ENCODE results near the gene DMBT1.

DMBT1 gene

DNA sequence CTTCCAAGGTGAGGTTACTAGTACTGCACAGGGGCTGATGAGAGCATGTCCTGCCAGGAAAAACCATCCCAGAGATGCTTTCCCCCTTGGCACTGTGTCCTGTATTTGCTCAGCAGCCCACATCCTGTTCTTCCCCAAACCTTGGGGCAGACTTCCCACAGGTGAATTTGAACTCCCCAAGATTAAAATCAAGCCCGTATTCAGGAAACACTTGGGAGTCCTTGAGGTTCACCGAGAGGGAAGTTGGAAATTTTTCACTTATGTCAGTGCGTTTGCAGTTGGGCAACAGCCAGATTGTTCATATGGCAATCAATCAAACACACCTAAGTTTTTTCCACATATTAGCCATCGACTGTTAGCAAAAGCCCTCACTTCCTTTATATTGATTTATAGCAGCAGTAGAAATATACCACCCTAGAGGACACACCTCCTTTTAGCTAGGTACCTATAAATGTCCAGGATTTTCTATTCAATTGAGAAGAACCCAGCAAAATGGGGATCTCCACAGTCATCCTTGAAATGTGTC, at the start of gene DMBT1:
TSS of gene DMBT1 (plus strand) at position 476 of the 526 bp plus-strand sequence. CDS start at position 493, 17 bp downstream.
- CTCF ChIA-PET: interaction anchor here (0.6 kb wide), 1 partner anchor 321 kb away, joined by 3 read pairs; no protein-coding TSS in a partner anchor
- POLR2A ChIA-PET: no interaction called here
- DNase-seq (ENCODE audit: extremely low spot score): no peak
- no peak for TF ChIP-seq LEF1 (IDR thresholded peaks at IDR 0.05; ENCODE audit: borderline replicate concordance)
- no peak for TF ChIP-seq CTBP1 (IDR thresholded peaks at IDR 0.05; ENCODE audit: borderline replicate concordance)
- TF ChIP-seq FOXK2 (IDR thresholded peaks at IDR 0.05): no peak
- no peak for TF ChIP-seq FOXA1 (IDR thresholded peaks at IDR 0.05)
- no peak for TF ChIP-seq SP1 (IDR thresholded peaks at IDR 0.05)
- no peak for TF ChIP-seq BHLHE40 (IDR thresholded peaks at IDR 0.05; ENCODE audit: borderline replicate concordance)
- TF ChIP-seq L3MBTL2 (conservative IDR thresholded peaks at IDR 0.05): no peak
- TF ChIP-seq NFRKB (IDR thresholded peaks at IDR 0.05): no peak
- TF ChIP-seq, protein P1, sequence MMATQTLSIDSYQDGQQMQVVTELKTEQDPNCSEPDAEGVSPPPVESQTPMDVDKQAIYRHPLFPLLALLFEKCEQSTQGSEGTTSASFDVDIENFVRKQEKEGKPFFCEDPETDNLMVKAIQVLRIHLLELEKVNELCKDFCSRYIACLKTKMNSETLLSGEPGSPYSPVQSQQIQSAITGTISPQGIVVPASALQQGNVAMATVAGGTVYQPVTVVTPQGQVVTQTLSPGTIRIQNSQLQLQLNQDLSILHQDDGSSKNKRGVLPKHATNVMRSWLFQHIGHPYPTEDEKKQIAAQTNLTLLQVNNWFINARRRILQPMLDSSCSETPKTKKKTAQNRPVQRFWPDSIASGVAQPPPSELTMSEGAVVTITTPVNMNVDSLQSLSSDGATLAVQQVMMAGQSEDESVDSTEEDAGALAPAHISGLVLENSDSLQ (IDR thresholded peaks at IDR 0.05): no peak
- TF ChIP-seq ELF4 (IDR thresholded peaks at IDR 0.05): no peak
- TF ChIP-seq FOXM1 (IDR thresholded peaks at IDR 0.05; ENCODE audit: borderline replicate concordance): no peak
- TF ChIP-seq ZNF384 (IDR thresholded peaks at IDR 0.05): no peak
- no peak for TF ChIP-seq ARNT (IDR thresholded peaks at IDR 0.05)
- no peak for TF ChIP-seq SUZ12 (IDR thresholded peaks at IDR 0.05)
- TF ChIP-seq TARDBP (IDR thresholded peaks at IDR 0.05): no peak

DNA sequence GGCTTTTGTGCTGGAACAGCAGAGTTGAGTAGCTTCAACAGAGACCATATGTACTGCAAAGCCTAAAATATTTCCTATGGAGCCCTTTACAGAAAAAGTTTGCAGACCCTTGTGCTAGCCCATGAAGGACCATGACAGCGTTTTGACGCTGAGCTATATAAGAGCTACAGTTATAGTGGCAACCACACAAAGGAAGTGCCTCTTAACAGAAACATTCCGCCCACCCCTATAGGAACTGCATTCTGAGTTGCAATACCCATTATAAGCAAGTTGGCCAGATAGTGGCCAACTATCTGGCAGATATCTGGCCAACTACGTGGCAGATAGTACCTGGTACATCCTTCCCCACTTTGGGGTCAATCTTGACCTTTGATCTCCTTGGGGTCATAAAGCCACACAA, 47.5 kb upstream of the DMBT1 start:
- ChIA-PET CTCF (no interaction called here), POLR2A (no interaction called here)
- DNase-seq (ENCODE audit: extremely low spot score): no peak
- TF ChIP-seq FOXK2 (IDR thresholded peaks at IDR 0.05) (no peak), LEF1 (IDR thresholded peaks at IDR 0.05; ENCODE audit: borderline replicate concordance) (no peak), ELF4 (IDR thresholded peaks at IDR 0.05) (no peak), BHLHE40 (IDR thresholded peaks at IDR 0.05; ENCODE audit: borderline replicate concordance) (no peak), L3MBTL2 (conservative IDR thresholded peaks at IDR 0.05) (no peak), ARNT (IDR thresholded peaks at IDR 0.05) (no peak), TARDBP (IDR thresholded peaks at IDR 0.05) (no peak), HDGF (IDR thresholded peaks at IDR 0.05; ENCODE audit: borderline replicate concordance) (no peak)
- TF ChIP-seq, protein P1 (IDR thresholded peaks at IDR 0.05): no peak

DNA sequence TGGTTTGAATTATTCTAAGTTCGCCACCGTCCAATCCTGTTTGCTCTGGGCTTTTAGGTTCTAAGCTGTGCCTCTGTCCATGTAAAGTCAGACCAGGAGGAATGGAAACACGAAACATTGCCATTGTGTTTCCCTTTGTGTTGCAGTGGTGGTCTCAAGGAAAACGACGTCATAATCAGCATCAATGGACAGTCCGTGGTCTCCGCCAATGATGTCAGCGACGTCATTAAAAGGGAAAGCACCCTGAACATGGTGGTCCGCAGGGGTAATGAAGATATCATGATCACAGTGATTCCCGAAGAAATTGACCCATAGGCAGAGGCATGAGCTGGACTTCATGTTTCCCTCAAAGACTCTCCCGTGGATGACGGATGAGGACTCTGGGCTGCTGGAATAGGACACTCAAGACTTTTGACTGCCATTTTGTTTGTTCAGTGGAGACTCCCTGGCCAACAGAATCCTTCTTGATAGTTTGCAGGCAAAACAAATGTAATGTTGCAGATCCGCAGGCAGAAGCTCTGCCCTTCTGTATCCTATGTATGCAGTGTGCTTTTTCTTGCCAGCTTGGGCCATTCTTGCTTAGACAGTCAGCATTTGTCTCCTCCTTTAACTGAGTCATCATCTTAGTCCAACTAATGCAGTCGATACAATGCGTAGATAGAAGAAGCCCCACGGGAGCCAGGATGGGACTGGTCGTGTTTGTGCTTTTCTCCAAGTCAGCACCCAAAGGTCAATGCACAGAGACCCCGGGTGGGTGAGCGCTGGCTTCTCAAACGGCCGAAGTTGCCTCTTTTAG, 46.3 kb upstream of the DMBT1 start:
- ChIA-PET POLR2A (no interaction called here), CTCF (no interaction called here)
- DNase-seq (ENCODE audit: extremely low spot score): no peak
- TF ChIP-seq SUZ12 (IDR thresholded peaks at IDR 0.05) (no peak), SP1 (IDR thresholded peaks at IDR 0.05) (no peak), ARNT (IDR thresholded peaks at IDR 0.05) (no peak), FOXM1 (IDR thresholded peaks at IDR 0.05; ENCODE audit: borderline replicate concordance) (no peak), FOXK2 (IDR thresholded peaks at IDR 0.05) (no peak), L3MBTL2 (conservative IDR thresholded peaks at IDR 0.05) (no peak), FOXA1 (IDR thresholded peaks at IDR 0.05) (no peak), NFRKB (IDR thresholded peaks at IDR 0.05) (no peak), BHLHE40 (IDR thresholded peaks at IDR 0.05; ENCODE audit: borderline replicate concordance) (no peak), ZNF384 (IDR thresholded peaks at IDR 0.05) (no peak)
- TF ChIP-seq, protein P1 (IDR thresholded peaks at IDR 0.05): no peak

DNA sequence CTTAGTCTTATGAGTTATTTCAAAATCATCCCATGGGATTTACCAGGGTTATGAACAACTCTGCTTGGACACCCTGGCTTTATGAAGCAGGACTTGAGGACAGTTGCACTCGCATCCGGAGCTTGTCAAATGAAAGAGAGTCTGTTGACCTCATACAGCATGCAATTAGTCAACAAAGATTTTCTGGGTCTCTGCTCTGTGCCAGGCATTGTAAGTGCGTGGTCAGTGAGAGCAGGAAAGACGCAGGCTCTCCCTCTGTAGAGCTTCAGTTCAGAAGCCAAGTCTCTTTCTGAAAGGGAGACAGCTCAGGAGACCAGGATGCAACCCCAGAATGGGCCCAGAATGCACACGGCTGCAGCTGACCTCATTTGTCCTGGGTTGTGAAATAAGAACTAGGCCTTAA, 45.5 kb upstream of the DMBT1 start:
- TF ChIP-seq SUZ12 (IDR thresholded peaks at IDR 0.05) (no peak), ZNF384 (IDR thresholded peaks at IDR 0.05) (no peak), L3MBTL2 (conservative IDR thresholded peaks at IDR 0.05) (no peak), ELF4 (IDR thresholded peaks at IDR 0.05) (no peak), SP1 (IDR thresholded peaks at IDR 0.05) (no peak), CTBP1 (IDR thresholded peaks at IDR 0.05; ENCODE audit: borderline replicate concordance) (no peak), BHLHE40 (IDR thresholded peaks at IDR 0.05; ENCODE audit: borderline replicate concordance) (no peak), TARDBP (IDR thresholded peaks at IDR 0.05) (no peak), HDGF (IDR thresholded peaks at IDR 0.05; ENCODE audit: borderline replicate concordance) (no peak), ARNT (IDR thresholded peaks at IDR 0.05) (no peak), LEF1 (IDR thresholded peaks at IDR 0.05; ENCODE audit: borderline replicate concordance) (no peak), FOXM1 (IDR thresholded peaks at IDR 0.05; ENCODE audit: borderline replicate concordance) (no peak), FOXA1 (IDR thresholded peaks at IDR 0.05) (no peak), FOXK2 (IDR thresholded peaks at IDR 0.05) (no peak), NFRKB (IDR thresholded peaks at IDR 0.05) (no peak)
- TF ChIP-seq, protein P1 (IDR thresholded peaks at IDR 0.05): no peak

DNA sequence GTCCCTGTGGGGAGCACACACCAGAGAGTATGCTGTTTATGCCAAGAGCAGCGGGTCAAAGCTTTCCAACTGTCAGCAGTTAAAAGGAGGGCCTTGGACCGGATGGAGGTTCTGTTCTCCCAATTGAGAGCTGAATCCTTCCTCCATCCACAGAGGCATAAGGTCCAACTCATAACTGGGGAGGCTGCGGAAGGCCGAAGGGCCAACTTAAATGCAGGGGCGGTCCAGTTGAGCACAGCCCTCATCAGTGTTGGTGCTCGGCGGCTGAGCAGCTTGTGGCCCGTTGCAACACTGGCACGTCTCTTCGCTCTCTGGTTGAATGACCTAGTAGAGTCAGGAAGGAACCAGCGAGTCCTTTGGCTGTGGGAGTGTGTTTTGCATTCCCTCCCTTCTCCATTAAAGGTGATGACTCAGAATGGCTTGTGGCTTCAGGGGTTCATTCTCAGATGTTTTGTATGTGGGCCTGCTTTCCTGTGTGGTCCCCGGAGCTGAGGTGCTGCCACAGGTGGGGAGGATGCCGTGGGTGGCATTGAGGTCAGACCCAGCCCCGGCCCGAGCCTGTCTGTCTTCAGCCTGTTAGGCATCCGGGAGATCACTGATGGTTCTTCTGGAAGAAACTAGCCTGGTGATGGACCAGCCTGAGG, 44.8 kb upstream of the DMBT1 start:
- ChIA-PET CTCF (no interaction called here), POLR2A (no interaction called here)
- DNase-seq (ENCODE audit: extremely low spot score): no peak
- no peak for TF ChIP-seq TARDBP (IDR thresholded peaks at IDR 0.05)
- TF ChIP-seq ZNF384 (IDR thresholded peaks at IDR 0.05): no peak
- TF ChIP-seq ARNT (IDR thresholded peaks at IDR 0.05): no peak
- TF ChIP-seq ELF4 (IDR thresholded peaks at IDR 0.05): no peak
- TF ChIP-seq LEF1 (IDR thresholded peaks at IDR 0.05; ENCODE audit: borderline replicate concordance): no peak
- no peak for TF ChIP-seq FOXK2 (IDR thresholded peaks at IDR 0.05)
- no peak for TF ChIP-seq NFRKB (IDR thresholded peaks at IDR 0.05)
- TF ChIP-seq, protein P1 (IDR thresholded peaks at IDR 0.05): no peak
- TF ChIP-seq L3MBTL2 (conservative IDR thresholded peaks at IDR 0.05): no peak
- TF ChIP-seq BHLHE40 (IDR thresholded peaks at IDR 0.05; ENCODE audit: borderline replicate concordance): no peak
- no peak for TF ChIP-seq FOXM1 (IDR thresholded peaks at IDR 0.05; ENCODE audit: borderline replicate concordance)
- TF ChIP-seq SP1 (IDR thresholded peaks at IDR 0.05): no peak
- TF ChIP-seq HDGF (IDR thresholded peaks at IDR 0.05; ENCODE audit: borderline replicate concordance): no peak
- no peak for TF ChIP-seq SUZ12 (IDR thresholded peaks at IDR 0.05)
- TF ChIP-seq FOXA1 (IDR thresholded peaks at IDR 0.05): no peak

More for the DNA sequence above, 45.5 kb upstream of the DMBT1 start:
- ChIA-PET POLR2A (no interaction called here), CTCF (no interaction called here)
- DNase-seq (ENCODE audit: extremely low spot score): no peak

All from HEK293T (cell line).